Left lung (tissue), 10 donors: Measurements from ENCODE around the gene CIAO3. TPM values are rescaled to one million over a fixed set of nuclear protein-coding genes. Genes with fewer than 3 reads are reported as not detected.
"Not testable (repeated sequence)": the region's sequence is repeated elsewhere in the genome, so short reads cannot be mapped to it uniquely, and the experiment has no call there.

ENCODE experiments used
- ATAC-seq: fragments of 200-7000 bp; cut with Tn5 transposase; one replicate; pipeline ENCODE4 v1.9.1; 2020; ENCODE audit warnings: moderate library complexity
- DNase-seq, 4 donors: peaks; one replicate each; pipeline ENCODE4 v3.0.0-alpha.2; 2013 to 2020
- H3K27ac ChIP-seq, 2 donors: fragments of 200-600 bp; sonication (generic) in 1 of 2; one replicate each; pipeline versions ENCODE4 v1.5.0 to v1.8.0; 2020 to 2021
- H3K27me3 ChIP-seq, 2 donors: fragments of 200-600 bp; sonication (generic) in 1 of 2; one replicate each; pipeline versions ENCODE4 v1.5.0 to v1.8.0; 2020 to 2021
- H3K36me3 ChIP-seq, 2 donors: fragments of 200-600 bp; sonication (generic) in 1 of 2; one replicate each; pipeline versions ENCODE4 v1.5.0 to v1.8.0; 2020 to 2021
- H3K4me1 ChIP-seq, 2 donors: fragments of 200-600 bp; one replicate each; pipeline ENCODE4 v1.8.0; 2021
- H3K4me3 ChIP-seq, 2 donors: fragments of 200-600 bp; sonication (generic) in 1 of 2; one replicate each; pipeline versions ENCODE4 v1.5.0 to v1.8.0; 2020 to 2021; ENCODE audit warnings: mild to moderate bottlenecking in 1 of 2
- H3K9me3 ChIP-seq, 2 donors: fragments of 200-600 bp; sonication (generic) in 1 of 2; one replicate each; pipeline versions ENCODE4 v1.5.0 to v1.8.0; 2020 to 2021
- intact Hi-C, 2 donors: fragments of 100-400 bp; cut with DNase I; formaldehyde crosslinking; loops; one replicate each; pipeline versions ENCODE4 v1.11.2 to v1.14.2; 2022
- polyA plus RNA-seq, 6 donors: library from polyadenylated mRNA; unstranded; fragments of 120-200 nt; gene quantifications; one replicate each; pipeline ENCODE4 v1.2.1, GENCODE V29; 2013; ENCODE audit not compliant: insufficient read length in 6 of 6
- total RNA-seq, 2 donors: library from RNA; stranded (reverse); fragmentation: NEBNext Ultra II Directional; extraction: Animal tissue kit (Norgen Biotek cat#: 25700); gene quantifications; one replicate each; pipeline ENCODE4 v1.2.1, GENCODE V29; 2021
- TF ChIP-seq, protein P1 (sequence below), 2 donors: fragments of 200-600 bp; sonication (generic) in 1 of 2; IDR thresholded peaks; one replicate each; pipeline versions ENCODE4 v1.5.0 to v1.8.0; 2021; ENCODE audit warnings: antibody characterized with exemption in 2 of 2
- donor health status: DM: no; HTN: yes; CAD: no.
- donor health status: DM: no; HTN: no; CAD: no.

The CIAO3 gene
- total and polyA plus RNA-seq, 8 donors = 17.2 to 28.2 (median 21.2) TPM

DNA sequence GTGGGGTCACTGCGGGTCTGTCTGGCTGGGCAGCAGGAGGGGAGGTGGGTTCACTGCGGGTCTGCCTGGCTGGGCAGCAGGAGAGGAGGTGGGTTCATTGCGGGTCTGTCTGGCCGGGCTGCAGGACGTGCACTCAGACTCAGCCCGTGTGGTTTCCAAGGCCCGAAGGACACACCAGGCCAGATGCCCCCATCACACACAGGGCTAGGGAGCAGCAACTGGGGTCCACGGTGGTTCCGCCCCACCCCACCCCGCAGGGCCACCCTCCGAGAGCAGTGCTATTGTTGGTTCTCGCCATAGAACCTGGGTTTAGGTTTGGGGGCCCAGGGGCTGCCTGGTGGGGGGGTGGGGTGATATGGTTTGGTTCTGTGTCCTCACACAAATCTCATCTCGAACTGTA is 5.8 kb upstream of the CIAO3 start:
- no peak overlapping the region for H3K27ac ChIP-seq
- DNase-seq = peak in 1 of 4 donors; percentile 67
- intact Hi-C loops = no loop called here
- H3K9me3 ChIP-seq = no peaks in the 10 kb centered on the region
- no peak overlapping the region for H3K4me3 ChIP-seq
- ATAC-seq = no peak
- no peaks in the 10 kb centered on the region for H3K4me1 ChIP-seq
- TF ChIP-seq, protein P1, sequence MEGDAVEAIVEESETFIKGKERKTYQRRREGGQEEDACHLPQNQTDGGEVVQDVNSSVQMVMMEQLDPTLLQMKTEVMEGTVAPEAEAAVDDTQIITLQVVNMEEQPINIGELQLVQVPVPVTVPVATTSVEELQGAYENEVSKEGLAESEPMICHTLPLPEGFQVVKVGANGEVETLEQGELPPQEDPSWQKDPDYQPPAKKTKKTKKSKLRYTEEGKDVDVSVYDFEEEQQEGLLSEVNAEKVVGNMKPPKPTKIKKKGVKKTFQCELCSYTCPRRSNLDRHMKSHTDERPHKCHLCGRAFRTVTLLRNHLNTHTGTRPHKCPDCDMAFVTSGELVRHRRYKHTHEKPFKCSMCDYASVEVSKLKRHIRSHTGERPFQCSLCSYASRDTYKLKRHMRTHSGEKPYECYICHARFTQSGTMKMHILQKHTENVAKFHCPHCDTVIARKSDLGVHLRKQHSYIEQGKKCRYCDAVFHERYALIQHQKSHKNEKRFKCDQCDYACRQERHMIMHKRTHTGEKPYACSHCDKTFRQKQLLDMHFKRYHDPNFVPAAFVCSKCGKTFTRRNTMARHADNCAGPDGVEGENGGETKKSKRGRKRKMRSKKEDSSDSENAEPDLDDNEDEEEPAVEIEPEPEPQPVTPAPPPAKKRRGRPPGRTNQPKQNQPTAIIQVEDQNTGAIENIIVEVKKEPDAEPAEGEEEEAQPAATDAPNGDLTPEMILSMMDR (IDR thresholded peaks at IDR 0.05) = no peak
- H3K27me3 ChIP-seq = peaks cover 0 to 18% of the 10 kb centered on the region in 2 donors
- no peaks in the 10 kb centered on the region for H3K36me3 ChIP-seq

DNA sequence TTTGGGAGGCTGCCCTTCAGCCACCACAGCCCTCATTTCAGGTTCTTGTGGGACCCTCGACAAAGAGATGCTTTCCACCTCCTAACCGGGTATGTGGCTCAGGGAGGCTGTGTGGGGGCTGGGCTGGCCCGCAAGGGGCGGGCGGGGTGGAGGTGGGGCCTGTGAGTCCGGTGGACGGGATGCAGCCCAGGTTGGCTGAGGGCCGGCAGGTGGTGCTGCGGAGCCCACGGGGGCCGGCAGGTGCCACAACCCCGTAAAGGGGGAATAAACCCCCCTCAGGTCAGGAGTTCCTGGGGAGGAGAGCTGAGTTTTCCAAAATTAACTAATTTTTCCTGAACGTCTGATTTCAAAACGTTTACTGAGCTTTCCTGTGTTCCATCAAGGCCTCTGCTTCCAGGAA is 4.9 kb upstream of the CIAO3 start:
- ATAC-seq (peak; percentile 56), DNase-seq (peak in 1 of 4 donors; percentile 81)
- Histone ChIP-seq H3K9me3 (no peaks in the 10 kb centered on the region), H3K4me1 (peaks cover 4 to 5% of the 10 kb centered on the region in 2 donors), H3K27me3 (peaks cover 0 to 18% of the 10 kb centered on the region in 2 donors), H3K27ac (no peak overlapping the region), H3K4me3 (no peak overlapping the region), H3K36me3 (no peaks in the 10 kb centered on the region)
- TF ChIP-seq, protein P1 (IDR thresholded peaks at IDR 0.05) = peak in 1 of 2 donors; percentile 24
- intact Hi-C loops = no loop called here

DNA sequence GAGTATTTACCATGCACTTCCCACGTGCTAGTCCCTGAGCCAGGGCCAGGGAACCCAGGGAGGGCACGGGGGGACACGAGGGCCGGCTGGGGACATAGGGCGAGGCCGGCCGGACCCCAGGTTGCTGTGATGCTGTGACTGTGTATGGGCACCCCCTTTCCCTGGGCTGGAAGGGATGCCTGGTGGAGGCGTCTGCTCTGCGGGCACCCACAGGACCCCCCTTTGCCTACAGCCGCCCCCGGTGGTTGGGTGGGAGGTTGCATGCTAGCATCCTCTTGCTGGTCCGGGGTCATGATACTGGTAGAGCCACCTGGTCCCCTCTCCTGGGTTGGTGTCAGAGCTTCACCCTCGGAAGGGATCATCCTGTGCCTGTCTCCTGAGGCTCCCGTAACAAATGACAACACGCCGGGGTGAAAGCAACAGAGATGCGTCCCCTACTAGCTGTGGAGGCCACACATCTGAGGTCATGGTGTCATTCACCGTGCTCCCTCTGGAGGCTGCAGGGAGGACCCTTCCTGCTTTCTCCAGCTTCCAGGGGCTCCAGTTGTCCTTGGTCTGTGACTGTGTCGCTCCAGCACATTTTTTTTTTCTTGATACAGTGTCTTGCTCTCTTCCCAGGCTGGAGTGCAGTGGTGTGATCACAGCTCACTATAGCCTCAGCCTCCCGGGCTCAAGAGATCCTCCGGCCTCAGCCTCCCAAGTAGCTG is 3.1 kb upstream of the CIAO3 start:
- Histone ChIP-seq H3K4me3 (no peak overlapping the region), H3K27ac (no peak overlapping the region), H3K27me3 (peaks cover 0 to 18% of the 10 kb centered on the region in 2 donors), H3K4me1 (peaks cover 11 to 18% of the 10 kb centered on the region in 2 donors), H3K9me3 (no peaks in the 10 kb centered on the region), H3K36me3 (no peaks in the 10 kb centered on the region)
- intact Hi-C loops = no loop called here
- ATAC-seq (no peak), DNase-seq (peak in 1 of 4 donors; percentile 73)
- TF ChIP-seq, protein P1 (IDR thresholded peaks at IDR 0.05) = no peak

DNA sequence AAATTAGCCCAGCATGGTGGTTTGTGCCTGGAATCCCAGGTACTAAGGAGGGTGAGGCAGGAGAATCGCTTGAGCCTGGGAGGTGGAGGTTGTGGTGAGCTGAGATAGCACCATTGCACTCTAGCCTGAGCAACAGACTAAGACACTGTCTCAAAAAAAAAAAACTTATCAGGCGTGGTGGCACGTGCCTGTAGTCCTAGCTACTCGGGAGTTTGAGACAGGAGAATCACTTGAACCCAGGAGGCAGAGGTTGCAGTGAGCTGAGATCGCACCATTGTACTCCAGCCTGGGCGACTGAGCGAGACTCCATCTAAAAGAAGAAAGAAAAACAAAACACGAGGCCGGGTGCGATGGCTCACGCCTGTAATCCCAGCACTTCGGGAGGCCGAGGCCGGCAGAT is 2.1 kb upstream of the CIAO3 start:
- H3K9me3 ChIP-seq, H3K4me3 ChIP-seq, intact Hi-C loops, DNase-seq, ATAC-seq, H3K27ac ChIP-seq, H3K36me3 ChIP-seq: not testable (repeated sequence)
- H3K4me1 ChIP-seq = peaks cover 11 to 18% of the 10 kb centered on the region in 2 donors
- peaks cover 0 to 18% of the 10 kb centered on the region in 2 donors for H3K27me3 ChIP-seq

DNA sequence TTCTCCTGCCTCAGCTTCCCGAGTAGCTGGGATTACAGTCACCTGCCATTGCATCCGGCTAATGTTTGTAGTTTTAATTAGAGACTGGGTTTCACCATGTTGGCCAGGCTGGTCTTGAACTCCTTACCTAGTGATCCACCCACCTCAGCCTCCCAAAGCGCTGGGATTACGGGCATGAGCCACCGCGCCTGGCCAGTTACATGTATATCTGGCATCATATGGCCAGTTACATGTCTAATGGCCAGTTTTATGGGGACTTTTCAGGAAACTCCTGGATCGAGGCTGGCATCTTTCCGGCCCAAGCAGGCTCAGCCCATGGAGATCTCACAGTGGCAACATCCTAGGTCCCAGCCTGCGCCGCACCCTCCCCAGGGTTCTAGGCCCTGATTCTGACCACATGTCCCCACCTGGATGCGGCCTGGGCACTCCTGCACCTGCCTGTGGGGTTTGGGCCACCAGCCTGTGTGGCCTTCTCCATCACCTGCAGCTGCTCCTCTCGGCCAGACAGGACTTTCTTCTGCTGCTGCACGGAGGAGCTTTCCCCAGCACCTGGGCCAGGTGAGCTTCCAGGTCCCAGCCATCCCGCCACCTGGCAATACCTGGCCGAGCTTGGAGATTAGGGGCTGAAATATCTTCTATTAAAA is 1.3 kb upstream of the CIAO3 start:
- Histone ChIP-seq H3K27ac (no peak overlapping the region), H3K4me3 (no peak overlapping the region), H3K36me3 (peaks cover 0 to 10% of the 10 kb centered on the region in 2 donors), H3K4me1 (peaks cover 11 to 18% of the 10 kb centered on the region in 2 donors), H3K9me3 (no peaks in the 10 kb centered on the region), H3K27me3 (peaks cover 0 to 18% of the 10 kb centered on the region in 2 donors)
- peak in 1 of 4 donors; percentile 60 for DNase-seq
- intact Hi-C loops = no loop called here
- TF ChIP-seq, protein P1 (IDR thresholded peaks at IDR 0.05) = no peak
- no peak for ATAC-seq
